Measurements from ENCODE around the gene ERP44.

ERP44 gene

GRCh38 chr9:99977033-99977792 lies 121.6 kb downstream of the ERP44 start:
- H3K9me3 ChIP-seq: no peaks in the 10 kb centered on the region
- H3K4me1 ChIP-seq (ENCODE audit: control insufficient read depth in 1 of 2, insufficient read depth in 1 of 2, low read depth in 1 of 2, low read length in 1 of 2): no peaks in the 10 kb centered on the region
- H3K36me3 ChIP-seq: peaks cover 15% of the 10 kb centered on the region
- no peak overlapping the region for H3K4me3 ChIP-seq (ENCODE audit: low read depth in 1 of 2, low read length in 1 of 2)
- H3K27me3 ChIP-seq: no peaks in the 10 kb centered on the region
- no peak for TF ChIP-seq CTCF (IDR thresholded peaks at IDR 0.05)
- H3K27ac ChIP-seq: no peak overlapping the region

GRCh38 chr9:99973455-99973854 lies 125.3 kb downstream of the ERP44 start:
- no peaks in the 10 kb centered on the region for H3K9me3 ChIP-seq

GRCh38 chr9:99971410-99971809 lies 127.4 kb downstream of the ERP44 start:
- Histone ChIP-seq H3K4me3 (ENCODE audit: low read depth in 1 of 2, low read length in 1 of 2) (no peak overlapping the region), H3K27me3 (no peaks in the 10 kb centered on the region), H3K4me1 (ENCODE audit: control insufficient read depth in 1 of 2, insufficient read depth in 1 of 2, low read depth in 1 of 2, low read length in 1 of 2) (no peaks in the 10 kb centered on the region), H3K27ac (no peak overlapping the region), H3K9me3 (no peaks in the 10 kb centered on the region), H3K36me3 (peaks cover 26% of the 10 kb centered on the region)
- no peak for TF ChIP-seq CTCF (IDR thresholded peaks at IDR 0.05)

More at GRCh38 chr9:99973455-99973854, 125.3 kb downstream of the ERP44 start:
- H3K27ac ChIP-seq: no peak overlapping the region
- TF ChIP-seq CTCF (IDR thresholded peaks at IDR 0.05): no peak
- peaks cover 29% of the 10 kb centered on the region for H3K36me3 ChIP-seq
- no peaks in the 10 kb centered on the region for H3K4me1 ChIP-seq (ENCODE audit: control insufficient read depth in 1 of 2, insufficient read depth in 1 of 2, low read depth in 1 of 2, low read length in 1 of 2)
- H3K4me3 ChIP-seq (ENCODE audit: low read depth in 1 of 2, low read length in 1 of 2): no peak overlapping the region
- no peaks in the 10 kb centered on the region for H3K27me3 ChIP-seq

- Histone ChIP-seq H3K27me3 (no peaks in the 10 kb centered on the region), H3K4me1 (ENCODE audit: control insufficient read depth in 1 of 2, insufficient read depth in 1 of 2, low read depth in 1 of 2, low read length in 1 of 2) (no peaks in the 10 kb centered on the region), H3K4me3 (ENCODE audit: low read depth in 1 of 2, low read length in 1 of 2) (no peak overlapping the region), H3K9me3 (no peaks in the 10 kb centered on the region), H3K36me3 (peaks cover 26% of the 10 kb centered on the region), H3K27ac (no peak overlapping the region)
- TF ChIP-seq CTCF (IDR thresholded peaks at IDR 0.05): no peak
Observed at GRCh38 chr9:99970481-99970880, 128.3 kb downstream of the ERP44 start.

- H3K9me3 ChIP-seq: no peaks in the 10 kb centered on the region
- peaks cover 26% of the 10 kb centered on the region for H3K36me3 ChIP-seq
- H3K4me3 ChIP-seq (ENCODE audit: low read depth in 1 of 2, low read length in 1 of 2): no peak overlapping the region
- H3K4me1 ChIP-seq (ENCODE audit: control insufficient read depth in 1 of 2, insufficient read depth in 1 of 2, low read depth in 1 of 2, low read length in 1 of 2): no peaks in the 10 kb centered on the region
- no peak for TF ChIP-seq CTCF (IDR thresholded peaks at IDR 0.05)
- H3K27ac ChIP-seq: no peak overlapping the region
- no peaks in the 10 kb centered on the region for H3K27me3 ChIP-seq
Observed at GRCh38 chr9:99967457-99967856, 131.3 kb downstream of the ERP44 start.
